ENCODE measurements around the gene GPR6. TPM values are rescaled to one million over a fixed set of nuclear protein-coding genes. Genes with fewer than 3 reads are reported as not detected.

Gene GPR6
- total RNA-seq, 1 donor from 2014 or later = not detected

DNA sequence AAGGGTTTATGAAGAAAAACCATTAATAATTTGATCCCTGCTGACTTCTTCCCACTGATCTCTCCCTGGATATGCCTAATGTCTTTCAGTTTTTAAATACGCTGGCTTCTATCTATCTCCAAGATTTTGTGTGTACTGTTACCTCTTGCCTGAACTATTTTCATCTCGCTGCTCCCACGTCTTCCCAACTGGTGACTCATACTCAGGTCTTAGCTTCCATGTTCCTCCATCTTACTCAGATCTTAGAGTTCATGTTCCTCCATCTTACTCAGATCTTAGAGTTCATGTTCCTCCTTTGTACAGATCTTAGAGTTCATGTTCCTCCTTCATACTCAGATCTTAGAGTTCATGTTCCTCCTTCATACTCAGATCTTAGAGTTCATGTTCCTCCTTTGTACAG lies 21.6 kb downstream of the GPR6 start:
- intact Hi-C loops (cut with micrococcal nuclease) = no loop called here
- ATAC-seq (ENCODE audit: low read depth) (no peak), DNase-seq (no peak)
- Mint-ChIP-seq H3K36me3 (ENCODE audit: low read depth) (no peaks in the 10 kb centered on the region), H3K27me3 (peaks cover 34% of the 10 kb centered on the region), H3K9me3 (peaks cover 3% of the 10 kb centered on the region), H3K27ac (no peak overlapping the region), H3K4me3 (no peak overlapping the region), H3K4me1 (no peaks in the 10 kb centered on the region)
- no peak for TF ChIP-seq CTCF (IDR thresholded peaks at IDR 0.05)
- ChIA-PET CTCF (no interaction called here), POLR2A (no interaction called here)

DNA sequence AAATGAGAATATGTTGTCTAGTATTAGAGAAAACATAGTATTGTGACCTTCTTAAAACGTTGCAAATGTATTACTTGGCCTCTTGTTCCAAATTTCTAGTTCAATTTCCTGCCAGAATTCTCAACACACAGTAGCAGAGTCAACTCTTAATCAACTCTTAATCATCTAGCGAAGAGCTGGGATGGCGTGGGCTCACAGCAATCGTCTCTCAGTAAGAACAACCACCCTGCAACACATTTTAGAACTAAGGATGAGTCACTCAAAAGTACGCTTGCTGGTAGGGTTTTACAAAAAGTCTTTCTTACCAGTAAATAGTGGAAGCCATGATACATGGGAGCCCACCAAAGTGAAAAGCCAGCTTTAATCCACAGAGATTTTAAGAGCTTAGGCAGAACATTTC lies 24.6 kb downstream of the GPR6 start:
- no peak for TF ChIP-seq CTCF (IDR thresholded peaks at IDR 0.05)
- ChIA-PET CTCF (no interaction called here), POLR2A (no interaction called here)
- Mint-ChIP-seq H3K9me3 (peaks cover 3% of the 10 kb centered on the region), H3K36me3 (ENCODE audit: low read depth) (no peaks in the 10 kb centered on the region), H3K27ac (no peak overlapping the region), H3K4me3 (no peak overlapping the region), H3K4me1 (no peaks in the 10 kb centered on the region), H3K27me3 (peaks cover 32% of the 10 kb centered on the region)
- intact Hi-C loops (cut with micrococcal nuclease) = no loop called here
- ATAC-seq (ENCODE audit: low read depth) (no peak), DNase-seq (no peak)

- H3K4me1 Mint-ChIP-seq = no peaks in the 10 kb centered on the region
- H3K27me3 Mint-ChIP-seq = peaks cover 8% of the 10 kb centered on the region
- no peak overlapping the region for H3K4me3 Mint-ChIP-seq
- no peak for TF ChIP-seq CTCF (IDR thresholded peaks at IDR 0.05)
- intact Hi-C loops (cut with micrococcal nuclease) = no loop called here
- ATAC-seq (ENCODE audit: low read depth) = no peak
- no peak overlapping the region for H3K27ac Mint-ChIP-seq
- no peak for DNase-seq
- CTCF ChIA-PET = no interaction called here
- POLR2A ChIA-PET = no interaction called here
- H3K36me3 Mint-ChIP-seq (ENCODE audit: low read depth) = no peaks in the 10 kb centered on the region
- H3K9me3 Mint-ChIP-seq = no peaks in the 10 kb centered on the region
Measured at GRCh38 chr6:110013386-110013785, 35.3 kb downstream of the GPR6 start.

- H3K27ac Mint-ChIP-seq = no peak overlapping the region
Measured at GRCh38 chr6:110015206-110015605, 37.1 kb downstream of the GPR6 start.

GRCh38 chr6:110017306-110017705 lies 39.2 kb downstream of the GPR6 start:
- intact Hi-C loops (cut with micrococcal nuclease) = no loop called here
- POLR2A ChIA-PET = no interaction called here

More at GRCh38 chr6:110015206-110015605, 37.1 kb downstream of the GPR6 start:
- Mint-ChIP-seq H3K36me3 (ENCODE audit: low read depth) (no peaks in the 10 kb centered on the region), H3K4me3 (no peak overlapping the region), H3K4me1 (peaks cover 1% of the 10 kb centered on the region), H3K9me3 (no peaks in the 10 kb centered on the region), H3K27me3 (peaks cover 4% of the 10 kb centered on the region)
- DNase-seq (no peak), ATAC-seq (ENCODE audit: low read depth) (no peak)
- intact Hi-C loops (cut with micrococcal nuclease) = no loop called here
- ChIA-PET POLR2A (no interaction called here), CTCF (no interaction called here)
- TF ChIP-seq CTCF (IDR thresholded peaks at IDR 0.05) = no peak

More at GRCh38 chr6:110017306-110017705, 39.2 kb downstream of the GPR6 start:
- CTCF ChIA-PET = interaction anchor here (1.0 kb wide), 1 partner anchor 22 kb away, joined by 3 read pairs; no protein-coding TSS in a partner anchor
- DNase-seq = no peak
- Mint-ChIP-seq H3K27me3 (peaks cover 4% of the 10 kb centered on the region), H3K4me3 (no peak overlapping the region), H3K27ac (no peak overlapping the region), H3K36me3 (ENCODE audit: low read depth) (no peaks in the 10 kb centered on the region), H3K9me3 (no peaks in the 10 kb centered on the region), H3K4me1 (peaks cover 16% of the 10 kb centered on the region)
- ATAC-seq (ENCODE audit: low read depth) = no peak
- no peak for TF ChIP-seq CTCF (IDR thresholded peaks at IDR 0.05)

All from activated B cell treated with CpG ODN at 0.5 μM for 24 hours (primary cell).